ENCODE data around the gene CAMKMT. TPM values are rescaled to one million over a fixed set of nuclear protein-coding genes. Genes with fewer than 3 reads are reported as not detected.
A peak's percentile ranks its signal among the peaks of the same experiment; 100 is the strongest.

The CAMKMT gene
- total RNA-seq, 1 donor from 2014 or later = 7.6 TPM

- no peak for DNase-seq (ENCODE audit: low read depth, low spot score)
Observed at GRCh38 chr2:44443517-44443916, 81.8 kb downstream of the CAMKMT start.

GRCh38 chr2:44444881-44445280, 83.1 kb downstream of the CAMKMT start:
- no peak for DNase-seq (ENCODE audit: low read depth, low spot score)

- DNase-seq (ENCODE audit: low read depth, low spot score) = no peak
Observed at GRCh38 chr2:44448860-44449527, 87.2 kb downstream of the CAMKMT start.

GRCh38 chr2:44450082-44450481, 88.3 kb downstream of the CAMKMT start:
- no peak for DNase-seq (ENCODE audit: low read depth, low spot score)

- peak; percentile 8 for DNase-seq (ENCODE audit: low read depth, low spot score)
Observed at GRCh38 chr2:44450806-44451205, 89.1 kb downstream of the CAMKMT start.

DNA sequence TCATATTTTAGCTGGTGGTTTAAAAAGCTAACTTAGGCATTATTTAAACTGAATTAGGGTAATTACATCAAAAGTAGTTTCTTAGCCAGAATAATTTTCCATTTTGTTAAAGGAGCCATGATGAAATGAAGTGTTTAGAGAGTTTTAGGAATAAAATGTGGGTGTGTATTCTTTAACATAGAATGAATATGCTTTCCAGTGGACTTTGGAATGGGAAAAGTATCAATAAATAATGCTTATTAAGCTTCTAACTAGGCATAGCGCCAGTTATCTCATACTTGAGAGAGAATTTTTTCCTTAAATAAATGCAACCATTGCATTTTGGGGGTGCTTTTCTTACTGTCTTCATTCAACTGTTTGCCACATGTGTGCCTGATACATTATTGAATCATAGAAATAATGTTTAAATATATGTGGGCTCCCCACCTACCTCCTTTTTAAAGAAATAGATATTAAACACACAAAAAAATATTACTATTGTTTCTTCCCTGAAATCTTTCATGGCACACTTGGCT, 90.4 kb downstream of the CAMKMT start:
- no peak for DNase-seq (ENCODE audit: low read depth, low spot score)

DNA sequence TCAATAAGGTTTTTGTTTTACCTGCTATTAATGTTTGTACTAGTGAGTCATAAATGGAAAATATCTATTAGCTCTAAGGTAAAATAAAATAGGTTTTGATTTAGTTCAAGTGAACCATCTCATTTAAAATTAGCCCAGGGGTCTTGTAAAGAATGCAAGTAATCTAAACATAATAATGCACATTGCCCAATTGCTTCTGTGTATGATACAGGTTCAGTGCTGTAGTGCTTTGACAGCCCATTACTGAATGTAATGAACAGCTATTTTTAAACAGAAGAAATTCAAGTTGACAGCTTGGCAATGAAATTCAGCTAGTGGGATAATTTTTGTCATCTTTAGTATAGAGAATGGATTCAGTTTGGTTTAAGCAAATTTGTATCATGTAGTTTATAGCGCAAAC, 91.5 kb downstream of the CAMKMT start:
- DNase-seq (ENCODE audit: low read depth, low spot score) = no peak

GRCh38 chr2:44455877-44456276, 94.1 kb downstream of the CAMKMT start:
- no peak for DNase-seq (ENCODE audit: low read depth, low spot score)

- DNase-seq (ENCODE audit: low read depth, low spot score) = no peak
Observed at GRCh38 chr2:44456946-44457345, 95.2 kb downstream of the CAMKMT start.

DNA sequence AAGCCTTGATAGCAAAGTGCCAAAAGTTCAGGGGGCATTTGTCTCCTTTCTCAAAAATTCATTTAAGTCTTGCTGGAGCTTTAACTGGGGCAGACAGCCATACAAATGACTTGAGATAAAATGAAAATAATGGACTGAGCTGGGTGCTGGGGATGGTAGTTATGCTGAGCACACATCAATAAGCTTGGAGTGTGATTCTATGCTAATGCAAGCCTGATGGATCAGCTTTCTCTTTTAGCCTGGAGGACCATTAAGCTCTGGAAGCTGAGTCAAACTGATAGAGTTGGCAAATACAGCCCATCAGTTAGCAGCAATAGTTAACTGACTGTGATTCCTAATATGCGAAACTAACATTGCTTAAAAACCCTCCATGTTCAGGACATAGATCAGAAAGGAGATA, 98.0 kb downstream of the CAMKMT start:
- DNase-seq (ENCODE audit: low read depth, low spot score) = no peak

GRCh38 chr2:44462934-44463849, 101.4 kb downstream of the CAMKMT start:
- DNase-seq (ENCODE audit: low read depth, low spot score) = no peak

DNA sequence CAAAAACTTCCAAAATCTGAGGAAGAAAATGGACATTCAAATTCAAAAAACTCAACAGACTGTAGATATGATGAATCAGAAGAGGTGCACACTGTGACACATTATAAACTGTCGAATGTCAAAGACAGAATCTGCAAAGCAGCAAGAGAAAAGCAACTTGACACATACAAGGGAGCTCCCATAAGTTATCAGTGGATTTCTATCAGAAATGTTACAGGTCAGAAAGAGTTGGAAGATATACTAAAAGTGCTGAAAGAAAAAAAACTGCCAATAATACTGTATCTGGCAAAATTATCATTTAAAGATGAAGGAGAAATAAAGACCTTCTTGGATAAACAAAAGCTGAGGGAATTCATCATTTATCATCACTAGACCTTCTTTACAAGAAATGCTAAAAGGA, 102.7 kb downstream of the CAMKMT start:
- no peak for DNase-seq (ENCODE audit: low read depth, low spot score)

GRCh38 chr2:44470151-44470550, 108.4 kb downstream of the CAMKMT start:
- DNase-seq (ENCODE audit: low read depth, low spot score) = no peak

DNA sequence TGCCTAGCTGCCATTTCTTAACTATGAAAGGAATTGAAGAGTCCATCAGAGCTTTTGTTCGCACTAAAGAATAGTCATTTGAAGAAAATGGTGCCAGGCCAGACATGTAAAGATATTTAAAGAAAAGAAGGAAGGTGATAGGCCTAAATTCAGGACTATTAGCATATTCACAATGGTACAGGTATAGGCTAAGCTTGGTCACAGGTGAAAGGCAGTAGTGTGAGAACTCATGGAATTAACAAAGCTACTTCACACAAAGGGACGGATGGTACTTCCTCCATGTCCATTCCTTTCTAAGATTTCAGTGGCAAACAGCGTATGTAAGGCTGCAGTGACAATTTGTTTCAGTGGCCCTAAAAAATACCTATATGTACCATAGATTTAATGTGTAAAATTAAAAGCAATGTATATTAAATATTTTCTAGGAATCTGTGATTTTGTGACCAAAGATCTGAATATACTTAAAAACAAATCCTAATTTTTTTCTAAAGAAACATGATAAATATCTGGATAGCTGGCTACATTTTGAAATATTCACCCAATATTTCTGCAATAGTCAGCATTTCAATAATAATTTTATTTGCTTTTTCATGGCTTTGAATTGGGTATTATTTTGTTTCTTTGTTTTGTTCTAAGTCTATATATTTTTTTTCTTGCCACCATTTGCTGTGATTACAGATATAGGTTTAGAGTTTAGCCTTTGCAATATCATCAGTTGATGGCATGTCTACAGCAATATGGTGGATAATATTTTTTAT, 116.1 kb downstream of the CAMKMT start:
- no peak for DNase-seq (ENCODE audit: low read depth, low spot score)

GRCh38 chr2:44479127-44479887, 117.6 kb downstream of the CAMKMT start:
- peak; percentile 60 for DNase-seq (ENCODE audit: low read depth, low spot score)

DNA sequence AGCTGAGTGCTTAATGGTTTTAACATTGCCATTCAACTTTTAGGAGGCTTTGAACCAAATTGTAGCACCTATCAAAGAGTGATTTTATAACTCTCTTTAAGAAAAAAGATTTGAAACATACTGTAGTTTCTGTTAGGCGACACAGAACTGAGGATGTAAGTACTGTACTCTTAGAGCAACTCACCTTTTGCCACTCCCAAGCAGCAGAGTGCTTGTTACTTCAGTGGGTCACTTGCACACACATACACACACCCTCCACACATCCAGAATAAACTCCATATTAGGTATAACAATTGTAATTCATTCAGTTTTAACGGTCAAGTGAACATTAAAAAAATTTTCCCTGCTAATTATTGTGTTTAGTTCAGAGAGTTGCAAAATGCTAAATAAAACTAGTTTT, 118.3 kb downstream of the CAMKMT start:
- no peak for DNase-seq (ENCODE audit: low read depth, low spot score)

GRCh38 chr2:44487052-44487451, 125.3 kb downstream of the CAMKMT start:
- DNase-seq (ENCODE audit: low read depth, low spot score) = no peak

- DNase-seq (ENCODE audit: low read depth, low spot score) = no peak
Observed at GRCh38 chr2:44490726-44491125, 129.0 kb downstream of the CAMKMT start.

GRCh38 chr2:44494006-44494405, 132.3 kb downstream of the CAMKMT start:
- no peak for DNase-seq (ENCODE audit: low read depth, low spot score)

DNA sequence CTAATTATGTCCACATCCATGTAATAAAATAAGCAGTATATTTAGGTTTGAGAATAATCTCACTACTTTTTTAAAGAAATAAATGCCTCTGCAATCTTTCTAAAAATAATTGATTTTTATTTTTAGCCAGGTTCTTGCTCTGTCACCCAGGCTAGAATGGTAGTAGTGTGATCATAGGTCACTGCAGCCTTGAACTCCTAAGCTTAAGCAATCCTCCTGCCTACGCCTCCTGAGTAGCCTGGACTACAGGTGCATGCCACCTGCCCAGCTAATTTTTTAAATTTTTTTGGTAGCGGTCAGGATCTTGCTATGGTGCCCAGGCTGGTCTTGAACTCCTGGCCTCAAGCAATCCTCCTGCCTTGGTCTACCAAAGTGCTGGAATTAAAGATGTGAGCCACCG, 133.3 kb downstream of the CAMKMT start:
- no peak for DNase-seq (ENCODE audit: low read depth, low spot score)

DNA sequence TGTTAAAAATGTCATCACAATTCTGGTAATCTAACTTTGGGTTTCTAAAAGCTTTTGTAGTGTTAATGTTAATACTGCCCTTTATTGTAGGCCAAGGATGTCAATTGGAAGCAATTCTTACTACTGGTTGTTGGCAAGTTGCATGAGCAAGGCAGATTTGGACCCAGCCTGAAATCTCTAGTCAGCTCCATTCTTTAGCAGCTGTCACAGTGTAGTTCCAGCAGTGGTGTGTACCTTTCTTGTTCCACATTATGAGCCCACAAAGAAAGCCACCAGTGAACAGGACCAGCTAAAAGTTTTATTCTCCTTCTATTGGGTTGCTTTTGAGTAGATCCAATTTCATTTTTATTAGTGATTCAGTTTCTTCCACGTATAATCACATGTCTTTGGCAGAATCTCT, 133.8 kb downstream of the CAMKMT start:
- no peak for DNase-seq (ENCODE audit: low read depth, low spot score)
